HepG2 (cell line): ENCODE data around the gene VPS52. TPM values are rescaled to one million over a fixed set of nuclear protein-coding genes. Genes with fewer than 3 reads are reported as not detected.

Experiments used
- ATM ChIP-seq: fragments of 450-650 bp; IDR thresholded peaks from 2 replicates; pipeline ENCODE4 v1.7.1; 2017; ENCODE audit warnings: mild to moderate bottlenecking, borderline replicate concordance
- CHD4 ChIP-seq: fragments of 200-600 bp; sonication (generic); IDR thresholded peaks from 2 replicates; pipeline ENCODE4 v1.7.0; 2017; ENCODE audit warnings: mild to moderate bottlenecking, low read length, borderline replicate concordance
- CREB3 ChIP-seq: sonication (generic); formaldehyde crosslinking; IDR thresholded peaks from 2 replicates; pipeline ENCODE4 v1.5.0; 2020; ENCODE audit warnings: missing genetic modification reagents
- CSRNP1 ChIP-seq: sonication (generic); formaldehyde crosslinking; IDR thresholded peaks from 2 replicates; pipeline ENCODE4 v1.8.1; 2023; ENCODE audit warnings: mild to moderate bottlenecking, missing genetic modification reagents
- GATAD1 ChIP-seq: IDR thresholded peaks from 2 replicates; pipeline ENCODE4 v1.6.1; 2016; ENCODE audit warnings: missing genetic modification reagents, missing compliant biosample characterization
- HMGXB3 ChIP-seq: sonication (generic); formaldehyde crosslinking; IDR thresholded peaks from 2 replicates; pipeline ENCODE4 v1.4.0; 2020; ENCODE audit warnings: missing genetic modification reagents, borderline replicate concordance
- KDM5B ChIP-seq: sonication (generic); formaldehyde crosslinking; IDR thresholded peaks from 2 replicates; pipeline ENCODE4 v1.4.0; 2020; ENCODE audit warnings: missing genetic modification reagents, mild to moderate bottlenecking, borderline replicate concordance
- LRRFIP1 ChIP-seq: sonication (generic); formaldehyde crosslinking; conservative IDR thresholded peaks from 2 replicates; pipeline ENCODE4 v1.4.0; 2020; ENCODE audit warnings: missing genetic modification reagents
- NR2F2 ChIP-seq: IDR thresholded peaks from 2 replicates; pipeline ENCODE4 v1.6.1; 2012; ENCODE audit warnings: low read depth, inconsistent platforms, borderline replicate concordance
- PHF8 ChIP-seq: sonication (generic); formaldehyde crosslinking; IDR thresholded peaks from 2 replicates; pipeline ENCODE4 v1.5.0; 2020; ENCODE audit warnings: missing genetic modification reagents
- PLRG1 ChIP-seq: fragments of 450-650 bp; conservative IDR thresholded peaks from 2 replicates; pipeline ENCODE4 v1.6.1; 2016
- WIZ ChIP-seq: sonication (generic); formaldehyde crosslinking; IDR thresholded peaks from 2 replicates; pipeline ENCODE4 v1.5.1; 2020; ENCODE audit warnings: mild to moderate bottlenecking, missing genetic modification reagents
- ZC3H13 ChIP-seq: sonication (generic); formaldehyde crosslinking; IDR thresholded peaks from 2 replicates; pipeline ENCODE4 v1.8.1; 2023; ENCODE audit warnings: mild to moderate bottlenecking, missing genetic modification reagents, moderate library complexity
- ZFAT ChIP-seq: sonication (generic); formaldehyde crosslinking; conservative IDR thresholded peaks from 2 replicates; pipeline ENCODE4 v1.8.1; 2023; ENCODE audit warnings: missing genetic modification reagents, inconsistent platforms
- ZNF781 ChIP-seq: sonication (generic); formaldehyde crosslinking; IDR thresholded peaks from 2 replicates; pipeline ENCODE4 v1.5.1; 2020; ENCODE audit warnings: borderline replicate concordance, mild to moderate bottlenecking, missing genetic modification reagents; ENCODE audit errors: not compliant biosample characterization
- polyA plus RNA-seq, 8 experiments: library from polyadenylated mRNA; depleted of rRNA in 3 of 8; stranded (reverse) in 7 of 8; unstranded in 1 of 8; fragments of >200 nt; fragmentation: Illumina TruSeq in 4 of 8; extraction: Trizol in 4 of 8; gene quantifications; 2 replicates each; pipeline versions ENCODE4 v1.2.1 to v1.2.3, GENCODE V29; 2011 to 2016; ENCODE audit warnings: low read depth in 4 of 8, missing spikeins in 1 of 8, mixed read lengths in 1 of 8; ENCODE audit not compliant: insufficient read depth in 1 of 8
- total RNA-seq, 5 experiments: library from RNA; depleted of rRNA; stranded (reverse); fragments of >200 nt; fragmentation: Illumina TruSeq; extraction: Trizol; gene quantifications; 2 replicates each; pipeline ENCODE4 v1.2.3, GENCODE V29; 2016; ENCODE audit warnings: low read depth in 1 of 5

VPS52 gene
- total and polyA plus RNA-seq, 2 of the 13 experiments (the other 11 are each of a cell fraction or from before 2014, with no cell fraction given): 48.9 to 85.5 TPM

GRCh38 chr6:33317669-33318425 lies 46.2 kb upstream of the VPS52 start, which contains the start of gene ZBTB22 (continued):
- TF ChIP-seq CSRNP1: no peak
- TF ChIP-seq ZNF781 (CRISPR knock-in tag): peak; percentile 30
- TF ChIP-seq LRRFIP1 (CRISPR knock-in tag): no peak
- TF ChIP-seq PHF8 (CRISPR knock-in tag): peak; percentile 45
- TF ChIP-seq PLRG1: no peak
- TF ChIP-seq KDM5B (CRISPR knock-in tag): peak; percentile 76; the same call in 1 of the 2 replicates
- peak; percentile 63 for TF ChIP-seq CREB3 (CRISPR knock-in tag)
- TF ChIP-seq ATM: no peak
- no peak for TF ChIP-seq NR2F2
- no peak; the same call in 1 of the 2 replicates for TF ChIP-seq ZC3H13
- TF ChIP-seq GATAD1: peak; percentile 40; the same call in 1 of the 2 replicates
- TF ChIP-seq ZFAT (CRISPR knock-in tag): no peak
- TF ChIP-seq WIZ (CRISPR knock-in tag): no peak
- TF ChIP-seq HMGXB3 (CRISPR knock-in tag): no peak
- TF ChIP-seq CHD4: 0 out of 2 replicates have a peak, but pooled peaks have one; percentile 33
